ENCODE measurements around the gene DDX39A. TPM values are rescaled to one million over a fixed set of nuclear protein-coding genes. Genes with fewer than 3 reads are reported as not detected.

The DDX39A gene
- total RNA-seq, 1 donor = 49.2 TPM

GRCh38 chr19:14370169-14370939 lies 48.8 kb downstream of the DDX39A start:
- H4K20me1 ChIP-seq (ENCODE audit: insufficient read depth, low read length) = no peaks in the 10 kb centered on the region

GRCh38 chr19:14369399-14370168 lies 49.6 kb downstream of the DDX39A start:
- Histone ChIP-seq H3K27me3 (ENCODE audit: insufficient read depth, low read length) (no peaks in the 10 kb centered on the region), H3K79me2 (ENCODE audit: insufficient read depth, low read length) (no peaks in the 10 kb centered on the region), H4K20me1 (ENCODE audit: insufficient read depth, low read length) (no peaks in the 10 kb centered on the region), H3K27ac (ENCODE audit: low read depth, low read length) (peak overlapping the region; percentile 88), H2AFZ (ENCODE audit: low read length) (peak overlapping the region; percentile 96), H3K4me1 (ENCODE audit: insufficient read depth, low read length) (peaks cover 14% of the 10 kb centered on the region), H3K36me3 (ENCODE audit: insufficient read depth, low read length) (no peaks in the 10 kb centered on the region), H3K4me2 (ENCODE audit: insufficient read depth, low read length) (peak overlapping the region; percentile 86), H3K9me3 (ENCODE audit: low read depth, low read length) (no peaks in the 10 kb centered on the region), H3K4me3 (ENCODE audit: insufficient read depth, low read length) (peak overlapping the region; percentile 55)
- TF ChIP-seq CTCF (IDR thresholded peaks at IDR 0.05; ENCODE audit: extremely low read depth, low read depth, low read length) = no peak
- DNase-seq (ENCODE audit: insufficient read length, low spot score, missing footprints) = no peak

More at GRCh38 chr19:14370169-14370939, 48.8 kb downstream of the DDX39A start:
- no peaks in the 10 kb centered on the region for H3K9me3 ChIP-seq (ENCODE audit: low read depth, low read length)
- peak overlapping the region; percentile 96 for H2AFZ ChIP-seq (ENCODE audit: low read length)
- peaks cover 14% of the 10 kb centered on the region for H3K4me1 ChIP-seq (ENCODE audit: insufficient read depth, low read length)
- no peaks in the 10 kb centered on the region for H3K27me3 ChIP-seq (ENCODE audit: insufficient read depth, low read length)
- peak overlapping the region; percentile 86 for H3K4me2 ChIP-seq (ENCODE audit: insufficient read depth, low read length)
- H3K36me3 ChIP-seq (ENCODE audit: insufficient read depth, low read length) = no peaks in the 10 kb centered on the region
- peak overlapping the region; percentile 88 for H3K27ac ChIP-seq (ENCODE audit: low read depth, low read length)
- DNase-seq (ENCODE audit: insufficient read length, low spot score, missing footprints) = no peak
- no peak for TF ChIP-seq CTCF (IDR thresholded peaks at IDR 0.05; ENCODE audit: extremely low read depth, low read depth, low read length)
- peak overlapping the region; percentile 55 for H3K4me3 ChIP-seq (ENCODE audit: insufficient read depth, low read length)
- H3K79me2 ChIP-seq (ENCODE audit: insufficient read depth, low read length) = no peaks in the 10 kb centered on the region

GRCh38 chr19:14368011-14368513 lies 51.1 kb downstream of the DDX39A start:
- H3K27ac ChIP-seq (ENCODE audit: low read depth, low read length) = no peak overlapping the region
- no peak for DNase-seq (ENCODE audit: insufficient read length, low spot score, missing footprints)
- peaks cover 19% of the 10 kb centered on the region for H3K4me1 ChIP-seq (ENCODE audit: insufficient read depth, low read length)
- H3K4me2 ChIP-seq (ENCODE audit: insufficient read depth, low read length) = no peak overlapping the region
- no peaks in the 10 kb centered on the region for H3K79me2 ChIP-seq (ENCODE audit: insufficient read depth, low read length)
- no peaks in the 10 kb centered on the region for H3K9me3 ChIP-seq (ENCODE audit: low read depth, low read length)
- no peak for TF ChIP-seq CTCF (IDR thresholded peaks at IDR 0.05; ENCODE audit: extremely low read depth, low read depth, low read length)
- H4K20me1 ChIP-seq (ENCODE audit: insufficient read depth, low read length) = no peaks in the 10 kb centered on the region
- no peak overlapping the region for H2AFZ ChIP-seq (ENCODE audit: low read length)
- H3K27me3 ChIP-seq (ENCODE audit: insufficient read depth, low read length) = no peaks in the 10 kb centered on the region
- no peaks in the 10 kb centered on the region for H3K36me3 ChIP-seq (ENCODE audit: insufficient read depth, low read length)
- no peak overlapping the region for H3K4me3 ChIP-seq (ENCODE audit: insufficient read depth, low read length)

GRCh38 chr19:14367016-14367415 lies 52.1 kb downstream of the DDX39A start:
- H3K9me3 ChIP-seq (ENCODE audit: low read depth, low read length) = no peaks in the 10 kb centered on the region
- H3K4me2 ChIP-seq (ENCODE audit: insufficient read depth, low read length) = no peak overlapping the region
- H3K79me2 ChIP-seq (ENCODE audit: insufficient read depth, low read length) = no peaks in the 10 kb centered on the region
- H4K20me1 ChIP-seq (ENCODE audit: insufficient read depth, low read length) = no peaks in the 10 kb centered on the region
- H3K27me3 ChIP-seq (ENCODE audit: insufficient read depth, low read length) = no peaks in the 10 kb centered on the region
- H3K27ac ChIP-seq (ENCODE audit: low read depth, low read length) = no peak overlapping the region
- peaks cover 21% of the 10 kb centered on the region for H3K4me1 ChIP-seq (ENCODE audit: insufficient read depth, low read length)
- no peak for TF ChIP-seq CTCF (IDR thresholded peaks at IDR 0.05; ENCODE audit: extremely low read depth, low read depth, low read length)
- H3K4me3 ChIP-seq (ENCODE audit: insufficient read depth, low read length) = no peak overlapping the region
- DNase-seq (ENCODE audit: insufficient read length, low spot score, missing footprints) = no peak
- H3K36me3 ChIP-seq (ENCODE audit: insufficient read depth, low read length) = no peaks in the 10 kb centered on the region
- no peak overlapping the region for H2AFZ ChIP-seq (ENCODE audit: low read length)

Measured in osteoblast (primary cell).